SK-N-SH treated with all-trans-retinoic acid at 6 μM for 48 hours (cell line): Measurements from ENCODE around the gene NIPBL.

Experiments used
- ATAC-seq: fragments of 200-7000 bp; cut with Tn5 transposase; 3 replicates; pipeline ENCODE4 v1.9.1; 2020; ENCODE audit warnings: mild to moderate bottlenecking, moderate library complexity
- ARNTL ChIP-seq: fragments of 450-650 bp; formaldehyde crosslinking; IDR thresholded peaks from 2 replicates; pipeline ENCODE4 v1.5.0; 2020; ENCODE audit warnings: low read depth, mild to moderate bottlenecking, moderate library complexity, borderline replicate concordance
- CSDC2 ChIP-seq: fragments of 250-450 bp; sonication (Bioruptor Pico); IDR thresholded peaks from 2 replicates; pipeline ENCODE4 v1.5.0; 2020; ENCODE audit warnings: mild to moderate bottlenecking, moderate library complexity
- ESRRG ChIP-seq: fragments of 250-450 bp; sonication (Bioruptor Pico); IDR thresholded peaks from 2 replicates; pipeline ENCODE4 v1.6.1; 2021; ENCODE audit warnings: mild to moderate bottlenecking
- GLIS3 ChIP-seq: fragments of 250-450 bp; sonication (Bioruptor Pico); IDR thresholded peaks from 2 replicates; pipeline ENCODE4 v1.5.0; 2020; ENCODE audit warnings: mild to moderate bottlenecking, moderate library complexity
- ISL1 ChIP-seq: fragments of 250-450 bp; sonication (Bioruptor Pico); IDR thresholded peaks from 2 replicates; pipeline ENCODE4 v2.1.2; 2022; ENCODE audit warnings: mild to moderate bottlenecking, moderate library complexity
- OSR1 ChIP-seq: fragments of 250-450 bp; sonication (Bioruptor Pico); IDR thresholded peaks from 2 replicates; pipeline ENCODE4 v1.8.0; 2022; ENCODE audit warnings: moderate library complexity, mild to moderate bottlenecking, inconsistent platforms
- PPARA ChIP-seq: fragments of 250-450 bp; sonication (Bioruptor Pico); IDR thresholded peaks from 2 replicates; pipeline ENCODE4 v1.5.0; 2020; ENCODE audit warnings: mild to moderate bottlenecking, borderline replicate concordance
- TCF4 ChIP-seq: fragments of 250-450 bp; sonication (Bioruptor Pico); IDR thresholded peaks from 2 replicates; pipeline ENCODE4 v1.8.0; 2021; ENCODE audit warnings: mild to moderate bottlenecking, moderate library complexity, borderline replicate concordance
- TOX ChIP-seq: fragments of 250-450 bp; sonication (Bioruptor Pico); IDR thresholded peaks from 2 replicates; pipeline ENCODE4 v1.8.0; 2021; ENCODE audit warnings: mild to moderate bottlenecking, moderate library complexity, borderline replicate concordance
- ZC3H10 ChIP-seq: fragments of 250-450 bp; sonication (Bioruptor Pico); IDR thresholded peaks from 2 replicates; pipeline ENCODE4 v1.5.1; 2021; ENCODE audit warnings: mild to moderate bottlenecking, moderate library complexity
- ZFP30 ChIP-seq: fragments of 450-650 bp; formaldehyde crosslinking; IDR thresholded peaks from 2 replicates; pipeline ENCODE4 v1.5.0; 2022; ENCODE audit warnings: mild to moderate bottlenecking, moderate library complexity
- ZNF8 ChIP-seq: fragments of 450-650 bp; formaldehyde crosslinking; IDR thresholded peaks from 2 replicates; pipeline ENCODE4 v1.5.0; 2020; ENCODE audit warnings: mild to moderate bottlenecking, moderate library complexity
- TF ChIP-seq, protein P1 (sequence below): fragments of 250-450 bp; sonication (Bioruptor Pico); IDR thresholded peaks from 2 replicates; pipeline ENCODE4 v1.5.0; 2020; ENCODE audit warnings: mild to moderate bottlenecking, moderate library complexity
- TF ChIP-seq, protein P2 (sequence below): fragments of 250-450 bp; sonication (Bioruptor Pico); IDR thresholded peaks from 2 replicates; pipeline ENCODE4 v1.5.1; 2020; ENCODE audit warnings: low read depth, mild to moderate bottlenecking, moderate library complexity
- TF ChIP-seq, protein P3 (sequence below): fragments of 250-450 bp; sonication (Bioruptor Pico); IDR thresholded peaks from 2 replicates; pipeline ENCODE4 v1.8.0; 2020; ENCODE audit warnings: mild to moderate bottlenecking, moderate library complexity, borderline replicate concordance
- TF ChIP-seq, protein P4 (sequence below): fragments of 250-450 bp; sonication (Bioruptor Pico); IDR thresholded peaks from 2 replicates; pipeline ENCODE4 v1.5.1; 2021; ENCODE audit warnings: mild to moderate bottlenecking, moderate library complexity
- TF ChIP-seq, protein P5 (sequence below): fragments of 250-450 bp; sonication (Bioruptor Pico); IDR thresholded peaks from 2 replicates; pipeline ENCODE4 v1.8.0; 2021; ENCODE audit warnings: low read depth, mild to moderate bottlenecking, moderate library complexity, borderline replicate concordance

NIPBL gene

DNA sequence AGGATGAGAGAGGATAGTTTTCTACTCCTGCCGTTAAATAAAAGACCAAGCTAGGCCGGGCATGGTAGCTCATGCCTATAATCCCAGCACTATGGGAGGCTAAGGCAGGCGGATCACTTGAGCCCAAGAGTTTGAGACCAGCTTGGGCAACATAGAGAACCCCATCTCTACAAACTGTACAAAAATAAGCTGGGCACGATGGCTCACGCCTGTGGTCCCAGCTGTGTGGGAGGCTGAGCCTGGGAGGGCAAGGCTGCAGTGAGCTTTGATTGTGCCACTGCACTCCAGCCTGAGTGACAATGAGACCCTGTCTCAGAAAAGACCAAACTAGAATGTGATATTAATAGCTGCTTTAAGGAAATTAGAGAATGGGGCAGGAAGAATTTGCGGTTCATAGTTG, 158.4 kb downstream of the NIPBL start:
- ATAC-seq = no peak
- no peak for TF ChIP-seq TCF4 (CRISPR knock-in tag)
- TF ChIP-seq, protein P1, sequence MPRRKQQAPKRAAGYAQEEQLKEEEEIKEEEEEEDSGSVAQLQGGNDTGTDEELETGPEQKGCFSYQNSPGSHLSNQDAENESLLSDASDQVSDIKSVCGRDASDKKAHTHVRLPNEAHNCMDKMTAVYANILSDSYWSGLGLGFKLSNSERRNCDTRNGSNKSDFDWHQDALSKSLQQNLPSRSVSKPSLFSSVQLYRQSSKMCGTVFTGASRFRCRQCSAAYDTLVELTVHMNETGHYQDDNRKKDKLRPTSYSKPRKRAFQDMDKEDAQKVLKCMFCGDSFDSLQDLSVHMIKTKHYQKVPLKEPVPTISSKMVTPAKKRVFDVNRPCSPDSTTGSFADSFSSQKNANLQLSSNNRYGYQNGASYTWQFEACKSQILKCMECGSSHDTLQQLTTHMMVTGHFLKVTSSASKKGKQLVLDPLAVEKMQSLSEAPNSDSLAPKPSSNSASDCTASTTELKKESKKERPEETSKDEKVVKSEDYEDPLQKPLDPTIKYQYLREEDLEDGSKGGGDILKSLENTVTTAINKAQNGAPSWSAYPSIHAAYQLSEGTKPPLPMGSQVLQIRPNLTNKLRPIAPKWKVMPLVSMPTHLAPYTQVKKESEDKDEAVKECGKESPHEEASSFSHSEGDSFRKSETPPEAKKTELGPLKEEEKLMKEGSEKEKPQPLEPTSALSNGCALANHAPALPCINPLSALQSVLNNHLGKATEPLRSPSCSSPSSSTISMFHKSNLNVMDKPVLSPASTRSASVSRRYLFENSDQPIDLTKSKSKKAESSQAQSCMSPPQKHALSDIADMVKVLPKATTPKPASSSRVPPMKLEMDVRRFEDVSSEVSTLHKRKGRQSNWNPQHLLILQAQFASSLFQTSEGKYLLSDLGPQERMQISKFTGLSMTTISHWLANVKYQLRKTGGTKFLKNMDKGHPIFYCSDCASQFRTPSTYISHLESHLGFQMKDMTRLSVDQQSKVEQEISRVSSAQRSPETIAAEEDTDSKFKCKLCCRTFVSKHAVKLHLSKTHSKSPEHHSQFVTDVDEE (CRISPR knock-in tag) = no peak
- TF ChIP-seq PPARA (CRISPR knock-in tag) = no peak
- TF ChIP-seq ARNTL (CRISPR knock-in tag) = no peak
- TF ChIP-seq, protein P2, sequence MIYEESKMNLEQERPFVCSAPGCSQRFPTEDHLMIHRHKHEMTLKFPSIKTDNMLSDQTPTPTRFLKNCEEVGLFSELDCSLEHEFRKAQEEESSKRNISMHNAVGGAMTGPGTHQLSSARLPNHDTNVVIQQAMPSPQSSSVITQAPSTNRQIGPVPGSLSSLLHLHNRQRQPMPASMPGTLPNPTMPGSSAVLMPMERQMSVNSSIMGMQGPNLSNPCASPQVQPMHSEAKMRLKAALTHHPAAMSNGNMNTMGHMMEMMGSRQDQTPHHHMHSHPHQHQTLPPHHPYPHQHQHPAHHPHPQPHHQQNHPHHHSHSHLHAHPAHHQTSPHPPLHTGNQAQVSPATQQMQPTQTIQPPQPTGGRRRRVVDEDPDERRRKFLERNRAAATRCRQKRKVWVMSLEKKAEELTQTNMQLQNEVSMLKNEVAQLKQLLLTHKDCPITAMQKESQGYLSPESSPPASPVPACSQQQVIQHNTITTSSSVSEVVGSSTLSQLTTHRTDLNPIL (CRISPR knock-in tag) = no peak
- TF ChIP-seq GLIS3 (CRISPR knock-in tag) = no peak
- TF ChIP-seq, protein P3, sequence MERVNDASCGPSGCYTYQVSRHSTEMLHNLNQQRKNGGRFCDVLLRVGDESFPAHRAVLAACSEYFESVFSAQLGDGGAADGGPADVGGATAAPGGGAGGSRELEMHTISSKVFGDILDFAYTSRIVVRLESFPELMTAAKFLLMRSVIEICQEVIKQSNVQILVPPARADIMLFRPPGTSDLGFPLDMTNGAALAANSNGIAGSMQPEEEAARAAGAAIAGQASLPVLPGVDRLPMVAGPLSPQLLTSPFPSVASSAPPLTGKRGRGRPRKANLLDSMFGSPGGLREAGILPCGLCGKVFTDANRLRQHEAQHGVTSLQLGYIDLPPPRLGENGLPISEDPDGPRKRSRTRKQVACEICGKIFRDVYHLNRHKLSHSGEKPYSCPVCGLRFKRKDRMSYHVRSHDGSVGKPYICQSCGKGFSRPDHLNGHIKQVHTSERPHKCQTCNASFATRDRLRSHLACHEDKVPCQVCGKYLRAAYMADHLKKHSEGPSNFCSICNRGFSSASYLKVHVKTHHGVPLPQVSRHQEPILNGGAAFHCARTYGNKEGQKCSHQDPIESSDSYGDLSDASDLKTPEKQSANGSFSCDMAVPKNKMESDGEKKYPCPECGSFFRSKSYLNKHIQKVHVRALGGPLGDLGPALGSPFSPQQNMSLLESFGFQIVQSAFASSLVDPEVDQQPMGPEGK (CRISPR knock-in tag) = no peak
- TF ChIP-seq, protein P4, sequence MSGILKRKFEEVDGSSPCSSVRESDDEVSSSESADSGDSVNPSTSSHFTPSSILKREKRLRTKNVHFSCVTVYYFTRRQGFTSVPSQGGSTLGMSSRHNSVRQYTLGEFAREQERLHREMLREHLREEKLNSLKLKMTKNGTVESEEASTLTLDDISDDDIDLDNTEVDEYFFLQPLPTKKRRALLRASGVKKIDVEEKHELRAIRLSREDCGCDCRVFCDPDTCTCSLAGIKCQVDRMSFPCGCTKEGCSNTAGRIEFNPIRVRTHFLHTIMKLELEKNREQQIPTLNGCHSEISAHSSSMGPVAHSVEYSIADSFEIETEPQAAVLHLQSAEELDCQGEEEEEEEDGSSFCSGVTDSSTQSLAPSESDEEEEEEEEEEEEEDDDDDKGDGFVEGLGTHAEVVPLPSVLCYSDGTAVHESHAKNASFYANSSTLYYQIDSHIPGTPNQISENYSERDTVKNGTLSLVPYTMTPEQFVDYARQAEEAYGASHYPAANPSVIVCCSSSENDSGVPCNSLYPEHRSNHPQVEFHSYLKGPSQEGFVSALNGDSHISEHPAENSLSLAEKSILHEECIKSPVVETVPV (CRISPR knock-in tag) = no peak
- TF ChIP-seq ZC3H10 = no peak

DNA sequence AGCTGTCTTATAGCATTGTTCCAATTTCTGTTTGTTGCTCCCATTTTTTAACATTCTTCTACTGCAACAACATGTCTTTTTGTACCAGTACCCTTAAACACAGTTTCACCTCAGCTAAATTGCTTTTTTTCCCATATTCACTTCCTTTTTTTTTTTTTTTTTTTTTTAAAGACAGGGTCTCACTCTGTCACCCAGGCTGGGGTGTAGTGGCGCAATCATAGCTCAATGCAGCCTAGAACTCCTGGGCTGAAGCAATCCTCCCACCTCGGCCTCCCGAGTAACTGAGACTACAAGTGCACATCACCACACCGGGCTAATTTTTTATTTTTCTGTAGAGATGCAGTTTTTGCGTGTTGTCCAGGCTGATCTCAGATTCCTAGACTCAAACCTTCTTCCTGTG, 161.3 kb downstream of the NIPBL start:
- no peak for ATAC-seq
- TF ChIP-seq PPARA (CRISPR knock-in tag) (no peak), GLIS3 (CRISPR knock-in tag) (no peak), TOX (CRISPR knock-in tag) (no peak), ESRRG (CRISPR knock-in tag) (no peak)
- TF ChIP-seq, protein P1 (CRISPR knock-in tag) = no peak

DNA sequence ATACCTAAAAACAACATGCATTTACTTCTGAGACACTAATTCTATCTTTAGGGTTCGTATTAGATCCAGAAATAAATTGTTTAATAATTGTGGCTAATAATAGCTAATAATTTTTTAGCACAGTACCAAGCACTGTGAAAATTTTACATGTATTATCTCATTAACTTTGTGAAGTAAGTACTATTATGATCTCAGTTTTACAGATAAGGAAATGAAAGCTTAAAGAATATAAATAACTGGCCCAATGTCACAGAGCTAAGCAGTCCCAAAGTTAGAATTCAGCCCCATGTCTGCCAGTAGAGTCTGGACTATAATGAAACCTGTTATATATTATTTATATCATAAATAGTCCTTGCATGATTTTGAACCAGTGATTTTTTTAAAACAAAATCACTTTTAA, 163.3 kb downstream of the NIPBL start:
- no peak for ATAC-seq
- TF ChIP-seq ZNF8 (no peak), CSDC2 (CRISPR knock-in tag) (no peak), TOX (CRISPR knock-in tag) (no peak), ZFP30 (CRISPR knock-in tag) (no peak), ISL1 (CRISPR knock-in tag) (no peak), ESRRG (CRISPR knock-in tag) (no peak), OSR1 (CRISPR knock-in tag) (no peak)
- TF ChIP-seq, protein P5, sequence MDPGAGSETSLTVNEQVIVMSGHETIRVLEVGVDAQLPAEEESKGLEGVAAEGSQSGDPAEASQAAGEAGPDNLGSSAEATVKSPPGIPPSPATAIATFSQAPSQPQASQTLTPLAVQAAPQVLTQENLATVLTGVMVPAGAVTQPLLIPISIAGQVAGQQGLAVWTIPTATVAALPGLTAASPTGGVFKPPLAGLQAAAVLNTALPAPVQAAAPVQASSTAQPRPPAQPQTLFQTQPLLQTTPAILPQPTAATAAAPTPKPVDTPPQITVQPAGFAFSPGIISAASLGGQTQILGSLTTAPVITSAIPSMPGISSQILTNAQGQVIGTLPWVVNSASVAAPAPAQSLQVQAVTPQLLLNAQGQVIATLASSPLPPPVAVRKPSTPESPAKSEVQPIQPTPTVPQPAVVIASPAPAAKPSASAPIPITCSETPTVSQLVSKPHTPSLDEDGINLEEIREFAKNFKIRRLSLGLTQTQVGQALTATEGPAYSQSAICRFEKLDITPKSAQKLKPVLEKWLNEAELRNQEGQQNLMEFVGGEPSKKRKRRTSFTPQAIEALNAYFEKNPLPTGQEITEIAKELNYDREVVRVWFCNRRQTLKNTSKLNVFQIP (CRISPR knock-in tag) = no peak
- TF ChIP-seq, protein P1 (CRISPR knock-in tag) = no peak
- TF ChIP-seq, protein P3 (CRISPR knock-in tag) = no peak
- TF ChIP-seq, protein P4 (CRISPR knock-in tag) = no peak
